NCI-H128 (cell line): Measurements from ENCODE around the gene DNAH17.

Experiments
- DNase-seq: peaks from one replicate; lab custom pipeline; 2025; ENCODE audit not compliant: unreplicated experiment; lab: John Stamatoyannopoulos, UW

The DNAH17 gene

DNA sequence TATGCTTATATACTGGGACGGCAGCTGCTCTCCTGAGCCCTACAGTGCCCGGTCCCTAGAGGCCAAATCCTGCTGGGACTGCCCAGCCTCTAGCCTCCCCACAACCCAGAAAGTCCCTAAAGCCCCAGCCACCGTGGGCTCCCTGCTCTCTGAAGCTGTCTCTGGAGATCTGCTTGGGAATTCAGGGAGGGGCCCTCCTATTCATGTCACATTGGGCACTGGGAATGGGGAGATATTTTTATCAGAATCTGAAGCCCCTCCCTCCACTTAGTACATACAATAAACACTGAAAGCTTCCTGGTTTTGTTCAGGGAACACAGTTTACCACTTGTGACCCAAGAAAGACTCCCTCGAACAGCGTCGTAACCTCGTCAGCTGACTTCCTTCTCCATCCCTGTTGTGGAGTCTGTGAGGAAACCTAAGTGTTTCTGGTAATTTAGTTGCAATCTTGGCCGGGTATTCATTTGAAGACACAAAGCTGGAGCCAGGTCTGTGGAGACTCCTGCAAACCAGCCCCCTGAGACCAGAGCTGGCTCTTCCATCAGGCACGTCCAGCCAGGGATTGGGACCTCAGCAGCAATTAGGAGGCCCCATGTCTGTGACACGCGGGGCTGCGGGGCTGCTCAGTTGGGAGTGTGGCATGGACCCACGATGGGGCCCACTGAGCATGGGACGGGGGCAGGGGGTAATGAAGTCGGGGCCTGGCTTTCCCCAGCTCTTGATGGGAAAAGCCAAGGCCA is 160.2 kb downstream of the DNAH17 start:
- DNase-seq: no peak

DNA sequence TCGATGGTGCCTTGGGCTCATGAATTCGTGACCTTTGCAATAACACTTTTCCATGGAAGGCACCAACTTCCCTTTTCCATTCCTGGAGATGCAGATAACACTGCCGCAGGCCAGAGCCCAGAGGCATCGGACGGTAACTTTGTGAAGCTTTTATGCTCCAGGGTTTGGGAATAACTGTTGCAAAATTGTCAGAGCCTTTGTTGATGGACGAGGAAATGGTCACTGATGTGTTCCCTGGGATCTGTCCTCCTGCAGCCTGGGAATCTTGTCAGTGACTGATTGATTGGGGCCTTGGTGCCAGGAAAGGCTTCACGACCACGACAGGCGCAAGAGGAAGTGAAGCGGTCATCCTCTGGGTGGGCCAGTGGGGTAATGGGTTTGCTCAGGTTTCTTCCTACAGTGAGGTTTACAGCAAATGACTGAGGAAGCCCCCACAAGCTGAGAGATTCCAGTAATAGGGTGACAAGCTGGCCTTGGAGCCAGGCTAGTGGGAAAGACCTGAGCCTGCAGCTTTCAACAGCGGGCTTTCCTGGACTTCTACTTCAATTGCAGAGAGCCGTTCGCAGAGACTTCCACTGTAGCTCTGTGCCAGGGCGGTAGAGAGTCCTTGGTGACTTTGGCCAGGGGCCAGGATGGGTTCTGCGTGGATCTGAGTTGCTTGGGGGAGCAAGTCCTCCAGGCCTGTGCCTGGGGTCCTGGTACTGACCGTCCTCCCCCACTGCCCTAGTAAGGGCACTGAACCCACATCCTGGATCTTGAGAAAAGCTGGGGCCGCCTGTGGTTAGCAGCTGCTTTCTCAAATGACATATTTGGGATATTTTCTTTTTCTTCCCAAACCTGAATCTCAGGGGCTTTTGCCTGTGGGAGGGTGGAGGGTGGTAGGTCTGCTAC is 161.1 kb downstream of the DNAH17 start:
- DNase-seq: no peak

DNA sequence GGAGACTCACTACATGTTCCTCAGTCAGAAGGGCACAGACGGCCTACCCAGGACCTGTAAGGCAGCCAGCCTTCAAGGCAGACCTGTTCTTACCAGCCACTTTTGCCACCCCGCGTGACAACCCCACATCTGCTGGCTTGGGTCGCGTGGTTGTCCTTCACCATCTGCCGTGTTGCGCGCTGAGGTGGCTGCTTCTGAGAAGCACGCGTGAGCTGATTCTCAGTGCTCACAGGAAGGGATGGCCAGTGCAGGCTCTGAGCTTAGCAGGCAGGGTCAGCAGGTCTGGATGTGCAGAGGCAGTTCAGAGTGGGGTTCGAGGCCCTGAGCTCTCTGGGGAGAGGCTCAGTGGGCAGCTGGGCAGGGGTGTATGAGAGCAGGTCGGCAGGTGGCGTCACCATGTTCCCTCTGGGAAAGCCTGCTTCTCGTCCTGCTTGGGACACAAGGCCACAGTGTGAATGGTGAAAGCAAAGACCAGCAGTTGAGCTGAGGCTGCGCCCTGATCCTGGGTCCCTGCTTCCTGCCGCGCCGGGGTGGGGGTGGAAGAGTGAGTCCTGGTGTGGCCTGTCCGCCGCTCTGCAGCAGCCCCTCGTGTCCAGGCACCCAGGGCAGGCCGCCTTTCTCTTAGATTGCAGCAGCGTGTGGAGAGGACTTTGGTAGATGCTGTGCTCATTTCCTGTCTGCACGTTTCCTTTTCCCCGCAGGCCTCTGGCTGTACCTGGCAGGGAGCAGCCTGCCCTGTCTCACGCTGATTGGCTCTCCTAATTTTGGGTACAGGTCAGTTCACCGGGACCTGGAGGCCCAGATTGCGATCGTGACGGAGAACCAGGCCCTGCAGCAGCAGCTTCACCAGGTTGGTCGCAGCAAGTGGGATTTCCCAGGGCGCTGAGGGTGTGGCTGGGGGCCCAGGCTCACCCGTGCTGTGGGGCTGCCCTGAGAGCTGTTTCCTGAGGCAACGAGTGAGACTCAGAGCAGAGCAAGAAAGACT is 162.7 kb downstream of the DNAH17 start:
- no peak for DNase-seq

DNA sequence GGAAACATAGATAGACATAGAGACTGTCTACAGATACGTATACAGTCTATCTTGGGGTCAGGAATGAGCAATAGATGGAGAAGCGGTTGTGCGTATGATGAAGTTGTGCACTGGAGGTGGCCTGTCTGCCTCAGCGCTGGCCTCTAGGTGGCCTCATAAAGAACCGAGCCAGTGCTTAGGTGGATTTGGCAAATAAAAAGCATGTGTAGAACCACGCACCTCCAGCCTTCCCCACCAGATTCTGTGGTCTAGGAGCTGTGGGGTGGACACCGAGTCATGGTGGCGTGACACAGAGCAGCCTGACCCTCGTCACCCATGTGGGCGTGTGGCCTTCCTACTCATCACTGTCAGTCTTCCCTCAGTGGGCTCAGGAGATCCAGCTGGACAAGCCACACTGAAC is 164.8 kb downstream of the DNAH17 start:
- DNase-seq: no peak

DNA sequence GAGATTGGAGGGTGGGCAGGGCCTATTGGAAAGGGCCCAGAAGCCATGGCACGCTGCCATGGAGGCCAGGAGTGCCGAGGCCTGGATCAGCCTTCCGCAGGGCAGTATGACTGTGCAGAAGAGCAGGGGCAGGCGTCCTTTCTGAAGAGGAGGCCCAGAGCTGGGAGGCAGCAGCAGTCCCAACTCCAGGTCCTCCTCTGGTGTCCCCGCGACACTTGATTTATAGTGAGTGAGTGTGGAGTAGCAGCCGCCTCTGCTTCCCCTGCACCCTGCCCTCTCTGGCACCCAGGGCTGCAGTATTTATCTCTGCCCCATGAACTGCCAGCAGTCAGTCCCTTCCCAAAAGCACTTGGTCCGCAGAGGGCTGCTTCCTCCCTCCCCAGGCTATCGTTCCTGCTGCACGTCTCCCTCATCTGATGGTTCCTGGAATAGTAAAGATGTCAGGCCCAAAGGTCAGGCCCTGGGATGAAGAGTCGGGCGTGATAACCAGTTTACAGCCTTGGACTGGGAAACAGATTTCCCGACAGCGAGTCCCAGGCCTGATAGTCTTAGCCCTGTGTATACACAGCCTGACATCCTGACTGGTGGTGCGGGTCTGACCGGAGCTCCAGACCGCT is 165.8 kb downstream of the DNAH17 start:
- DNase-seq: no peak

DNA sequence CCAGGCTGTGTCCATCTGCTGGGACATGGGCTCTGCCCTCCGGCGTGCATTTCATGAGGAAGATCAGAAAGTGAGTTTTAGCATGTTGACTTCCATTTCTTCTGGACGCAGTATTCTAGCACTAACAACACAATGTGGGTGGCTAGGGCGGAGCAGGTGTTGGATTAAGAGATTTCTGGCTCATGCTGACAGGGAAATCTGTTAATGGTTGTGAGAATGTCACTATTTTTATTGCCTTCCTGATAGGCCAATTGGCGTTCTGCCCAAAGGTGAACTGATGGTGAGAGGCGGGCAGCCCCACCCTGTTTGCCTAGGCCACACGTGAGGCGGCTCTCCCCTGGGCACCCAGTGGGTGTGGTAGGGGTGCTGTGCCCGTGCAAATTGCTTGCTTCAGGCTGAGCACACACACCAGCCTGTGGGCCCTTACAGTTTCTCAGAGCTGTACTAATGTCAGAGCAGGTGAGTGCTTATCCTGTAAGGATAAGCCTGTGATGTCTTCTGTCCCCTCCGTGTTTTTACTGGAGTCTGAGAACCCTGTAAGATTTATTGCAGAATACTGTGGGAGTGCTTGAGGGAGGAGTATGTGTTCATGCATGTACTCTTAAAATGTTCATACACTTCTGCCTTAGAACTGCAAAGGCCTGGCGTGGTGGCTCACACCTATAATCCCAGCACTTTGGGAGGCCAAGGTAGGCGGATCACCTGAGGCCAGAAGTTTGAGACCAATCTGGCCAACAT is 167.8 kb downstream of the DNAH17 start:
- DNase-seq: peak; percentile 28

DNA sequence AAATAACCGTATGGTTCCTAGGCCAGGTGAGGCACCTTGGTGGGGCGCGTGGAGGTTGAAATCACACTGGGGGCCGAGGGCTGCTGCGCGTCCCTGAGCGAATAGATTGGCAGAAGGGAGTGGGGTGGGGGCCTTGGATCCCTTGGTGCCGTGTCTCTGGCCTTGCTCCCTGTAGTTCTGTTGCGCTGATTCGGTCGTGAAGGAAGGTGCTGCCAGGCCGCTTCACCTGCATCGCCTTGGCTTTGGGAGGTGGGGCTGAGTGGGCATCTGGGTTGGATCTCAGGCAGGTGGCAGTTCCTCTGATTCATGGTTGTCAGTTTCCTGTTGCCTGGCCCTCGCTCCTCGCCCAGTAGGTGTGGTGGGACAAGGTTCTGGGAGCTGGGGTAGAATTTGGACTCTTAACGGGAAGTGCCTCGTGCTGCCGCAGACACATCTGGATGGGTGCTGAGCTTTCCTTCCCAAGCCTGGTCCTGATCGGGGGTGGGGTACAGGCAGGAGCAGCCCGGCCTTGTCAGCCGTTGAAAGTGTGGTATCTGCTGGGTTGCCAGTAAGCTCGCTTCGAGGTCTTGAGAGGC is 168.6 kb downstream of the DNAH17 start:
- DNase-seq: no peak

DNA sequence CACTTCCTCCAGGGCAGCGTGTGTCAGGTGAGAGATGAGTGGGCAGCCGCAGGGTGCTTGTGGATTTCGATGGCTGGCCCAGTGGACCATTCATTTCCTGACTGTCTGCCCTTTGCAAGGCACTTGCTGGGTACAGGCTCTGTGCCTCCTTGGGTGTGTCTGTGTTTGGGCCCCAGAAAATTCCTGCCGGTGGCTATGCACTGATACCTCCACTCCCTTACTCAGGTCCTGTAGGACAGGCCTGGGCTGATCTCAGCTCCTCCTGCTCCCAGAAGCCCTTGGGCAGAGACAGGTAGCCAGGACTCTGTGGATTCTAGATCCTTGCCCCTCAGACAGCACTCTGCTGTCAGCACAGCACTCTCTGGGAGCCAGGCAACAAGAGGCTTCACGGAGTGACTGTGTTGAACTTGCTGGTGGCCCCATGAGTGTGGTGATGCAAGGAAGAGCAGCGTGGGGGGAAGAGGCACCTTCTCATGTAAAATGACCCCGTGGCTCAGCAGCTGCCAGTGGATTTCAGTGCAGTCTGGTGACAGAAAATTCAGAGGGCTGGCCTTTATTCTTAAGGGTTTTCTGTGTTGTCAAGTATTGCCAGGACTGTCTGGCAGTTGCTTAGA is 169.7 kb downstream of the DNAH17 start:
- no peak for DNase-seq

DNA sequence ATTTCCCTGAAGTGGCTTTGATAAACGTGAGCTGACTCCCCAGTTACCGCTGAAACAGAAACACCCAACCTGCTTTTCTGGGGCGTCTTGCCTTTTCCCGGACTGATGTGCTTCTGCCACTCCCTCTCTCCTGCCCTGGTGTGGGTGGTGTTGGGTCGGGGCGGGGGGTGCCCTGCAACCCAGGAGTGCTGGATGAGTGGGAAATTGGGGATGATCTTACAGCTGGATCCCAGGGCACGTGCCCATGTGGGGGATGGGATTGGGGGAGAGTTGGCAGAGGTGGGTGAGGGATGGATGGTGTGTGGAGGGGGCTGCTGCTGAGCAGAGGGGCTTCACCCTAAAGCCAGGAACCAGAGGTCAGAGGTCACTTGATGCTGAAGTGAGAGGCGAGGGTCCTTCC is 170.3 kb downstream of the DNAH17 start:
- DNase-seq: no peak

DNA sequence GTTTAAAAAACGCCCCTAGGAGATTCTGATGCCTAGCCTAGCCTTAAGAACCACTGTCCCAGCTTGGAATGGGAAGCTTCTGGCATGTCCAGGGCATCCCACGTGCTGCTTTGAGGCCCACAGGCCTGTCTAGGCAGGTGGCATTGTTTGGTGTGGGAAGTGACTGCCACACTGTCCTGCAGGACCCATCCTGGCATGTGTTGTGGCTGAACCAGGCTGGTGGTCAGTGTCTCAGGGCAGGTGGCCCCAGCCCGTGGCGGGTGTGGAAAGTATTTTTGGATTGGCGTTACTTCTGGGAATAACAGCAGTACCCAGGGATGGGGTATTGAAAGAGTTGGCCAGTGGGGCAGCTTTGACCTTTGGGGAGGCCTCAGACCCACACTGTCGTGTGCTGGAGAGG is 170.8 kb downstream of the DNAH17 start:
- no peak for DNase-seq

DNA sequence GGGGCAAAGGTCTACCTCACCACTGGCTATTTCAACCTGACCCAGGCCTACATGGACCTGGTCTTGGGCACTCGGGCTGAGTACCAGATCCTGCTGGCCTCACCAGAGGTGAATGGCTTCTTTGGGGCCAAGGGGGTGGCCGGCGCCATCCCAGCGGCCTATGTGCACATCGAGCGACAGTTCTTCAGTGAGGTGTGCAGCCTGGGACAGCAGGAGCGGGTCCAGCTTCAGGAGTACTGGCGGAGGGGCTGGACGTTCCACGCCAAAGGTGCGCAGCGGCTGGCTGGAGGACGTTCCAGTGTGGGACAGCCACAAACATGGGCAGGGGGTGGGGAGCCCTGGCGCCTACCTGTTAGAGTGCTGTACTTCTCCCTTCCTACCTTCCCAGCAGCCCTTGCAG is 173.4 kb downstream of the DNAH17 start:
- no peak for DNase-seq

DNA sequence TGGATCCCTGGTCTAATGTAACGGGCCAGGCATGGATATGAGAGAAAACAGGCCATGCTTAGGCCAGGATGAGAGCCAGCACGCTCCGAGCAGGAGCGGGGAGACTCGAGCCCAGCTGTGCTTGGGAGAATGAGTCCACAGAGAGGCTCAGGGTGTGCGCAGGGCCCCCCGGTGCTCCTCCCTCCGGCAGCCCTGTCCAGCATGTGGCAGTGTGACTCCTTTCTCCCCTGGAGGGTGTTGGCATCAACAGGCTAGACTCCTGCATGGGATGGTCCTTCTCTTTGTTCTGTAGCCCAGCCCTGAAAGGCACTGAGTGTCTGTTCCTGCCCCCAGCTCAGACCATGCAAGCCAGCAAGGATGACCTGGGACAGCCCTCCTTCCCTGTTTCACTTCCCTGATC is 175.3 kb downstream of the DNAH17 start:
- no peak for DNase-seq

DNA sequence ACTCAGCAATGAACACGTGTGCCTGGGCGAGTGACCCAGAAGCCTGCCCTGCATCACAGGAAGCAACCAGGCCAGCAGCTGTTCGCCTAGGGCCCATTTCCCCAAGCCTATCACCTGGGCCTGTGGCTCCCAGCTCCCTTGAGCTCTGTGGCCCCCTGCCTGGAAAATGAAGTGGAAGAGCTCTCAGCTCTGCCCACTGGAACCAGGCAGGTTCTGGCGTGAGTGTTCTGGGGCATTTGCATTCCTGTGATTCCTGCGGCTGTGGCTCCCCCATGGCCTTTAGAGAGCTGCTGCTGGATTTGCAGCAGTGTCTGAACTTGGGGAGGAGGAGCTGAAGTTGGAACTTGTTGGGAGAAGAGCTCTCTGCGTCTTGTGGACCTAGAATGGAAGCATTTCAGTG is 175.9 kb downstream of the DNAH17 start:
- no peak for DNase-seq

DNA sequence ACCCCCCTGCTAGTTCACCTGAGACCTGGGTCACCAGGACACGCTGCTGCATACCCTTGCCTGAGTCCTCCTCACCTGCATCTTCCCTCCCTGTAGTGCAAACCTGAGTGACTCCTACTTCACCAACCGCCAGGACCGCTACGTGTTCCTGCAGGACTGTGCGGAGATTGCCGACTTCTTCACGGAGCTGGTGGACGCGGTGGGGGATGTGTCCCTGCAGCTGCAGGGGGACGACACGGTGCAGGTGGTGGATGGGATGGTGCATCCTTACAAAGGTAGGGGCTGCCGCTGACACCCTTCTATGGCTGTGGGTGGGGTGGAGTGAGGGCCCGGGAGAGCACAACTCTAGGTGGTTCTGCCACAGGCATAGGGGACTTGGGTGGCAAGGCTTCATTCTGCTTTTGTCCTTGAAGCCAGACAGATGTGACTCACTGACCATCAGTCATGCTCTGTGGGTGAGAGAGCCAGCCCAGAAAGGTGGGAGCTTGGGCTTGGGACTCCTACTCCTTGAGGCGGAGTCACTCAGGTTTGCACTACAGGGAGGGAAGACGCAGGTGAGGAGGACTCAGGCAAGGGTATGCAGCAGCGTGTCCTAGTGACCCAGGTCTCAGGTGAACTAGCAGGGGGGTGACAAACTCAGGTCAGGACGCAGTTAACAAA is 176.5 kb downstream of the DNAH17 start:
- no peak for DNase-seq

DNA sequence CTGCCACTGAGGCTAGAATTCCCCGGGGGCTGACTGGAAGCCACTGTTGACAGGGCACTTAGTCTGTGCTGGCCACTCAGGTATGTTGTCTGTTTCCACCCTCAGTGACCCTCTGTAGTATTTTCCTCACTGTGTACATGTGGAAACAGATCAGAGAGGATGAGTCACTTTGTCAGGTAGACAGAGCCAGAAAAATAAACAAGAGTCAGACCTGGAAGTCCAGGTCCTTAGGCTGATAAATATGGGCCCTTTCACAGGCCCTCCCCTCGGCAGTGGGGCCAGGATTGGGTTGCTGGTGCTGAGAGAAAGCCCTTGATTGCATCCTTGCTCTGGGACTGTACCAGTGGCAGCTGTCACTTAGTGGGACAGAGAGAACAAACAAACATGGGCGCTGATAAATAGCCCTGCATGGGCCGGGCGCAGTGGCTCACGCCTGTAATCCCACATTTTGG is 177.5 kb downstream of the DNAH17 start:
- DNase-seq: no peak

DNA sequence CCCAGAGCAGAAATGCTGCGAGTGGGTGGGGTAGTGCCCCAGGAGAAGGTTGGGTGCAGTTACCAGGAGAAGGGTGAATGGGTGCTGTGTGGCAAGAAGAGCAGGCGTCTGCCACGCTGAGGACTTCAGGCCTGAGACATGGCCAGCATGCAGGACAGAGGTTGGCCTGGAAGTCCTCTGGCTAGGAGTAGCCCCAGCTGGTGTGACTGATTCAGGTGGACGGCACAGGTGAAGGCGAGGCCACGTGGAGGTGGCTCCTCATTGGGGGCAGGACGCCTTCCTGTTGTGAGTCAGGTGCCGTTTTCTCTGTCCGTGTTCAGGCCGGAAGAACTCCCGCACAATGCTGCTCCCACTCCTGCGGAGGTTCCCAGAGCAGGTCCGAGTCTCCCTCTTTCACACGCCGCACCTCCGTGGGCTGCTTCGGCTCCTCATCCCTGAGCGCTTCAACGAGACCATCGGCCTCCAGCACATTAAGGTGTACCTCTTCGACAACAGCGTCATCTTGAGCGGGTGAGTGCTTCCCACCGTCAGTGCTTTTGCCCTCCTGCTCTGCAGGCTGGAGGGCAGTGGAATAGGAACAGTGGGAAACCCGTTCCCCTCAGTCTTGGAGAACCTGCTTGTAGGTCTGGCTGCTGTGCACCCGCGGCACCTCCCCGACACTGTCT is 178.0 kb downstream of the DNAH17 start:
- no peak for DNase-seq

DNA sequence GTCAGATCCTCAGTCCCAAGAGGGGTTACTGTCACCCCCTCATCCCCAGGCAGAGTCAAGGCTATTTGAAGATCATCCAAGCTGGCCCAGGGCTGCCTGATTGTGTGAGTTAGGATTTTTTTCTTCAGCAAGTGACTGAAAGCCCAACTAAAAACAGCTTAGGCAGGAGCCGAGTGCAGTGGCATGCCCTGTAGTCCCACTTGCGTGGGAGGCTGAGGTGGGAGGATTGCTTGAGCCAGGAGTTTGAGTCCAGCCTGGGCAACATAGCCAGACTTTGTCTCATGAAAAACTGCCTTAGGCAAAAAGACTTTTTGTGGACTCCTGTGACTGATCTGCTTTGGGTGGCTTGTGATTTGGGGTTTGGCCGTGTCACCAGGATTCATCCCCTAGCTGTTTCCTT is 178.8 kb downstream of the DNAH17 start:
- DNase-seq: no peak

DNA sequence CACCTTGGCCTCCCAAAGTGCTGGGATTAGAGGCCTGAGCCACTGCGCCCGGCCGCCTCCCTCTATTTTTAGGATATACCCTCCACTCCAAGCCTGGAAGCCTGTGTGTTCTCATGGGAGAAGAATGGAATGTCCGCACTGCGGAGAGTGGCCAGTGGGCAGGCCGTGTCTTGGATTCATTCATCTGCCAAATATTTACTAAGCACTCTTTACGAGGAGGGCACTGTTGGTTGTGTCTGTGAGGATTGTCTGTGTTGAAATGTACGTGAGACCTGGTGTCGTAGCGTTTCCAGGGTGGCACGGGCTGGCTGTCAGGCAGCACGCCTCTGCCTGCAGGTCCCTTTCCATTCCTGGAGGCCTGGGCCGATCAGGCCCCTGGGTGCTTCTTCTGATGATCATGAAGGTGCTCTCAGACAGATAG is 179.5 kb downstream of the DNAH17 start:
- DNase-seq: no peak
